ENCODE data around the gene KCNH3.

The KCNH3 gene

GRCh38 chr12:49557917-49558215 is 19.0 kb downstream of the KCNH3 start:
- TF ChIP-seq TAF1 (IDR thresholded peaks at IDR 0.05; ENCODE audit: borderline replicate concordance, insufficient read depth, low read length) (no peak), FOXP2 (optimal IDR thresholded peaks at IDR 0.05; ENCODE audit: borderline replicate concordance, extremely low read depth, extremely low read length, insufficient read depth) (no peak), REST (IDR thresholded peaks at IDR 0.05; ENCODE audit: insufficient read depth in 1 of 2, low read depth in 2 of 2, low read length in 2 of 2) (no peak)

- no peak for TF ChIP-seq TAF1 (IDR thresholded peaks at IDR 0.05; ENCODE audit: borderline replicate concordance, insufficient read depth, low read length)
- TF ChIP-seq FOXP2 (optimal IDR thresholded peaks at IDR 0.05; ENCODE audit: borderline replicate concordance, extremely low read depth, extremely low read length, insufficient read depth) = no peak
- no peak for TF ChIP-seq SIN3A (IDR thresholded peaks at IDR 0.05; ENCODE audit: borderline replicate concordance, insufficient read depth, low read length)
- TF ChIP-seq REST (IDR thresholded peaks at IDR 0.05; ENCODE audit: insufficient read depth in 1 of 2, low read depth in 2 of 2, low read length in 2 of 2) = no peak
- TF ChIP-seq POLR2AphosphoS5 (IDR thresholded peaks at IDR 0.05; ENCODE audit: low read depth, low read length) = no peak
Observed at GRCh38 chr12:49558526-49558925, 19.7 kb downstream of the KCNH3 start.

GRCh38 chr12:49559011-49559675 is 20.3 kb downstream of the KCNH3 start:
- no peak for TF ChIP-seq FOXP2 (optimal IDR thresholded peaks at IDR 0.05; ENCODE audit: borderline replicate concordance, extremely low read depth, extremely low read length, insufficient read depth)
- no peak for TF ChIP-seq TAF1 (IDR thresholded peaks at IDR 0.05; ENCODE audit: borderline replicate concordance, insufficient read depth, low read length)
- TF ChIP-seq SIN3A (IDR thresholded peaks at IDR 0.05; ENCODE audit: borderline replicate concordance, insufficient read depth, low read length) = no peak
- no peak for TF ChIP-seq POLR2AphosphoS5 (IDR thresholded peaks at IDR 0.05; ENCODE audit: low read depth, low read length)
- TF ChIP-seq REST (IDR thresholded peaks at IDR 0.05; ENCODE audit: insufficient read depth in 1 of 2, low read depth in 2 of 2, low read length in 2 of 2) = no peak

GRCh38 chr12:49560695-49561094 is 21.9 kb downstream of the KCNH3 start:
- no peak for TF ChIP-seq TAF1 (IDR thresholded peaks at IDR 0.05; ENCODE audit: borderline replicate concordance, insufficient read depth, low read length)

- TF ChIP-seq FOXP2 (optimal IDR thresholded peaks at IDR 0.05; ENCODE audit: borderline replicate concordance, extremely low read depth, extremely low read length, insufficient read depth) (no peak), POLR2AphosphoS5 (IDR thresholded peaks at IDR 0.05; ENCODE audit: low read depth, low read length) (no peak), TAF1 (IDR thresholded peaks at IDR 0.05; ENCODE audit: borderline replicate concordance, insufficient read depth, low read length) (no peak), SIN3A (IDR thresholded peaks at IDR 0.05; ENCODE audit: borderline replicate concordance, insufficient read depth, low read length) (no peak), REST (IDR thresholded peaks at IDR 0.05; ENCODE audit: insufficient read depth in 1 of 2, low read depth in 2 of 2, low read length in 2 of 2) (no peak)
Observed at GRCh38 chr12:49562233-49562632, 23.4 kb downstream of the KCNH3 start.

Measured in PFSK-1 (cell line).